Activated naive CD8-positive, alpha-beta T cell treated with anti-CD3 and anti-CD28 coated beads for 36 hours (primary cell): ENCODE measurements around the gene PARD6G. TPM values are rescaled to one million over a fixed set of nuclear protein-coding genes. Genes with fewer than 3 reads are reported as not detected.

Experiments used
- DNase-seq: peaks from one replicate; pipeline ENCODE4 v3.0.0; 2021
- H3K27ac Mint-ChIP-seq: one replicate; pipeline ENCODE4 v1.8.0; 2022; ENCODE audit warnings: mild to moderate bottlenecking, moderate library complexity, mixed read lengths
- H3K27me3 Mint-ChIP-seq: one replicate; pipeline ENCODE4 v1.8.0; 2022; ENCODE audit warnings: mild to moderate bottlenecking, mixed read lengths
- H3K36me3 Mint-ChIP-seq: one replicate; pipeline ENCODE4 v1.8.0; 2021; ENCODE audit warnings: mild to moderate bottlenecking, mixed read lengths
- H3K4me1 Mint-ChIP-seq: one replicate; pipeline ENCODE4 v1.8.0; 2021; ENCODE audit warnings: mixed read lengths
- H3K4me3 Mint-ChIP-seq: one replicate; pipeline ENCODE4 v1.8.0; 2022; ENCODE audit warnings: mild to moderate bottlenecking, moderate library complexity, mixed read lengths
- H3K9me3 Mint-ChIP-seq: one replicate; pipeline ENCODE4 v1.8.0; 2022; ENCODE audit warnings: mixed read lengths
- total RNA-seq, 2 experiments: library from RNA; stranded (reverse); gene quantifications; one replicate each; pipeline ENCODE4 v1.2.3, GENCODE V29; 2021

Gene PARD6G
- total RNA-seq, 2 experiments from 2014 or later: 0.21 to 0.26 TPM

- no peak overlapping the region for H3K4me3 Mint-ChIP-seq
- H3K27ac Mint-ChIP-seq: no peak overlapping the region
- no peaks in the 10 kb centered on the region for H3K9me3 Mint-ChIP-seq
- H3K4me1 Mint-ChIP-seq: peaks cover 30% of the 10 kb centered on the region
- no peak for DNase-seq
- no peaks in the 10 kb centered on the region for H3K27me3 Mint-ChIP-seq
- peaks cover 34% of the 10 kb centered on the region for H3K36me3 Mint-ChIP-seq
Measured at GRCh38 chr18:80115035-80115434, 132.3 kb downstream of the PARD6G start.

- Mint-ChIP-seq H3K36me3 (peaks cover 23% of the 10 kb centered on the region), H3K27ac (no peak overlapping the region), H3K4me1 (peaks cover 35% of the 10 kb centered on the region), H3K9me3 (no peaks in the 10 kb centered on the region), H3K4me3 (no peak overlapping the region), H3K27me3 (no peaks in the 10 kb centered on the region)
- DNase-seq: no peak
Measured at GRCh38 chr18:80112624-80113248, 134.6 kb downstream of the PARD6G start.

GRCh38 chr18:80109676-80110078 is 137.6 kb downstream of the PARD6G start:
- Mint-ChIP-seq H3K4me3 (peak overlapping the region; percentile 83), H3K27me3 (no peaks in the 10 kb centered on the region), H3K4me1 (peaks cover 37% of the 10 kb centered on the region), H3K36me3 (peaks cover 14% of the 10 kb centered on the region), H3K27ac (peak overlapping the region; percentile 89), H3K9me3 (no peaks in the 10 kb centered on the region)
- DNase-seq: no peak

- Mint-ChIP-seq H3K4me1 (peaks cover 33% of the 10 kb centered on the region), H3K27ac (peak within 1 kb of the TSS; percentile 89), H3K9me3 (no peaks in the 10 kb centered on the region), H3K27me3 (no peaks in the 10 kb centered on the region), H3K36me3 (peaks cover 13% of the 10 kb centered on the region), H3K4me3 (peak within 1 kb of the TSS; percentile 83)
- DNase-seq: peak; percentile 84
Measured at GRCh38 chr18:80108739-80109675, 138.3 kb downstream of the PARD6G start, which contains the start of gene ADNP2. Gene ADNP2, plus strand, starts transcription at chr18:80109262. Its CDS starts 8,281 bp downstream, at chr18:80117543.

- Mint-ChIP-seq H3K4me3 (peak overlapping the region; percentile 8), H3K9me3 (no peaks in the 10 kb centered on the region), H3K27me3 (no peaks in the 10 kb centered on the region), H3K4me1 (peaks cover 33% of the 10 kb centered on the region), H3K27ac (no peak overlapping the region), H3K36me3 (peaks cover 12% of the 10 kb centered on the region)
- no peak for DNase-seq
Measured at GRCh38 chr18:80108121-80108536, 139.2 kb downstream of the PARD6G start.

GRCh38 chr18:80107426-80107825 is 139.9 kb downstream of the PARD6G start:
- H3K27me3 Mint-ChIP-seq: no peaks in the 10 kb centered on the region
- no peak overlapping the region for H3K27ac Mint-ChIP-seq
- H3K9me3 Mint-ChIP-seq: no peaks in the 10 kb centered on the region
- peaks cover 8% of the 10 kb centered on the region for H3K36me3 Mint-ChIP-seq
- peaks cover 29% of the 10 kb centered on the region for H3K4me1 Mint-ChIP-seq
- DNase-seq: no peak
- H3K4me3 Mint-ChIP-seq: no peak overlapping the region

Other genes with a start within 250 kb of the PARD6G start
- 10 to 100 TPM; 53.0 to 54.8 TPM for gene RBFA, start 213.1 kb downstream of the PARD6G start, total RNA-seq
- gene ADNP2, start 138.3 kb downstream of the PARD6G start, total RNA-seq: 10 to 100 TPM; 34.7 to 34.8 TPM